GM21786 (cell line): ENCODE measurements around the gene TCEAL1.
"Not testable (repeated sequence)": the region's sequence is repeated elsewhere in the genome, so short reads cannot be mapped to it uniquely, and the experiment has no call there.

Source experiments
- ATAC-seq: cut with Tn5 transposase; IDR thresholded peaks from one replicate; pipeline ENCODE4 v1.9.1; 2021; ENCODE audit not compliant: unreplicated experiment

Gene TCEAL1, protein sequence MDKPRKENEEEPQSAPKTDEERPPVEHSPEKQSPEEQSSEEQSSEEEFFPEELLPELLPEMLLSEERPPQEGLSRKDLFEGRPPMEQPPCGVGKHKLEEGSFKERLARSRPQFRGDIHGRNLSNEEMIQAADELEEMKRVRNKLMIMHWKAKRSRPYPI

DNA sequence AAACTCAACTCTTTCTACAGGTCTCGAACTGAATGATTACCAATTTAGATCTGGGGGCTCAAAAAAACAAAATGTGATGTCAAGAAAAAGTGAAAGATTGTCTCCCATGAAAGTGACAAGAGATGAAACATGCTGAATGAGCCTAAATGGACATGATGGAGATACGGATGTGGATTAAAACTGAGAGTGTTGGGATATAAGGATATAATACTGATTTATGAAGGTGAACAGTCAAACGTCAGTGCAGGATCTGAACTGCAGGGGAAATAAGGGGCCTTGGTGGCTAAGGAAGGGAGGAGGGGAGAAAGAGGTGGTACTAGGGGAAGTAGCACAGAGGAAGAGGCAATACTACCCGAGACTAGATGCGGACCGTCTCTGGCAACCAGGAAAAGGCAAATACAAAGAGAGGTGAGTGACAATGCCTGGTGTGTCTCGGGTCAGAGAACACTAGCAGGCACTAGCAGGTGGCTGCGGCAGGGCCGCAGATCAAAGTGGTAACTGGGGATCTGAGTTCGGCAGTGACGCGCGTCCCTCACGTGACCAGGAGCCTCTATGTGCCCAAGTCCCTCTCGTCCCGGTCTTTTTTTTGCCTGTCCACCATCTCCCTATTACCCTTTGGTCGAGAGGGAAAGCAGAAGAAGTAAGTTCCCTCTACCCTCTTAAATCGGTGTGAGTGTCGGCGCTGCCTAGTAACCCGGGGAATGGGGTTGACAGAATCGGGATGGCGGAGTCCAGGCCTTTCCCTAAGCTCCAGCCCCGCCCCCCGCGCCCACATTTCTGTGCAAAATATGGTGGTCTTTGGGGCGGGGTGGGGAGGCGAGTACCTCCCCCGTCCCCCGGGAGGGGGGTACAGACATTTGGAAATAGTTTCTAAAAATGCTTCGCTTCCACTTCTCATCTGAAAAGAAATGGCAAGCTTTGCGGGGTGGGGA, at the start of gene TCEAL1:
TSS of gene TCEAL1 (plus strand) at position 590 of the 932 bp plus-strand sequence. CDS start 942 bp downstream, outside the sequence.
- ATAC-seq, result peak; percentile 70

DNA sequence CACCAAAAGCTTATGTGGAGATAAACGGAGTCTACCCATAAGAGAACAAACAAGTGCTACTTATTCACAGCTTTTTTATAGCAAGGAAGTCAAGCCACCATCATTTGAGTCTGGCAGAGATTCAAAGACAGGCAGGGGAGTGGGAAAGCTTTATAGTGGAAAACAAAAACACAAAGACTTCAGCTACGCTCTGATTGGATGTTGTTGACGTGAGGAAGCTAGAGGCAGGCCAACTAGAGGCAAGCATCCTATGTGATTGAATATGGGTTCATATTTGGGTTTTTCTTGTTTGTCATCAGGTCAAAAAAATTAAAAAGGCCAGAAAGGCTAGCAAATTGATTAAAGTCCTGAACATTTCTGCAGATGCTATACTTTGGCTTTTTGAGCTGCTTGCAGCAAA, 44.2 kb upstream of the TCEAL1 start:
- no peak for ATAC-seq

DNA sequence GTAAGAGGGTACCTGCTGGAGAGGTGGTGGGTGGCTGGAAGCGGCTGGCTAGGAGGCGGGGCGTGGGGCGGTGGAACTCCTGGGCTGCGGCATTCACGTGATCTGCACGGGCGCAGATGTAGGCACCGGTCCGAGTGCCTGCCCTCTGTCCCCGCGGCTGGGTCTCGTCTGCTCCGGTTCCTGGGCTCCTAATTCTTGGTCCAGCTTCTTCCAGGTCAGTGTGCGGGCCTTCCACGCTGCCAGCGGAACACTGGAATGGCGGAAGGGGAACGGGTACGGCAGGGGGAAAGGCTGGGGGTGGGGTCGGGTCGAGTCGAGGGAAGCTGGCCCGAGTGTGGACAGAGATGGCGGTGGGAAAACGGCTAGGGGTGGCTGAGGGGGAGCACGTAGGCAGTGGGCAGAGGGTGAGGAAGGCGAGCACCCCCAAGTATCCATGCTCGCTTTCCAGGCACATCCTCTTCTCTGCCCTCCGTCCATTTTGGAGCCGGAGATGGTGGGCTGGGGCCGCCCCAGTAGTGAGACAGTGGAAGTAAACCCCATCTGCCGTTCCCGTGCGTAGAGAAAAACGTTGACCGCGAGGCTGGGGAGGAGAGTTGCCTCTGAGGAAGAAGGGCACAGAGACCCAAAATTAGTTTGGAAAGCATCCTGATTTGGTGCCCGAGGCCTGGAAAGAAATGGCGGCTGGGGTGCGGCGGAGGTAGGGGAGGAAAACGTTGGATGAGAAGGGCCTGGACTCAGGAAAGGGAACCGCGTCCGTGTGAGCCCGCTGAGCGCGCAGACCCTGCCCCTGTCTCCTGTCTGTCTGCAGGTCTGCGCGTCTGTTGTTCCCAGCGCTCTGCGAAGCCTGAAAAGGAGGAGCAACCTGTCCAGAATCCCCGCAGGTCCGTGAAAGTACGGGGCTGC, 43.1 kb upstream of the TCEAL1 start, which contains the start of gene TCEAL4:
TSS of gene TCEAL4 (plus strand) at position 105 of the 903 bp plus-strand sequence. CDS start 1,161 bp downstream, outside the sequence.
- ATAC-seq, result peak; percentile 87

DNA sequence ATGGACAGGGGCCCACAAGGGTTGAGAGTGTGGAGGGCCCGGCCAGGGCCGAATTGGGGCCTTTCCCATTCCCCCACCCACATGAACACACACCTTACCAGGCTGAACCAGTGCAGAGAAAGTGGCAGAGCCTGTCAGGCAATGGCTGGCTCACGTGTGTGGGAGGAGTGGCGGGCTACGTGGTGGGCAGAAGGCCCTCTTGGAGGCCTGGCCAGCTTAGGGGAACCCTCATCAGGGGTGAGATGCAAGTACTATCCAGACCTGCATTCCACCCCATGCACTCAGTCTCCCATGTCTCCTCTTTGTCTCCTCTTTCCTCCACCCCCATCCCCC, 42.5 kb upstream of the TCEAL1 start:
- ATAC-seq, result peak; percentile 8

DNA sequence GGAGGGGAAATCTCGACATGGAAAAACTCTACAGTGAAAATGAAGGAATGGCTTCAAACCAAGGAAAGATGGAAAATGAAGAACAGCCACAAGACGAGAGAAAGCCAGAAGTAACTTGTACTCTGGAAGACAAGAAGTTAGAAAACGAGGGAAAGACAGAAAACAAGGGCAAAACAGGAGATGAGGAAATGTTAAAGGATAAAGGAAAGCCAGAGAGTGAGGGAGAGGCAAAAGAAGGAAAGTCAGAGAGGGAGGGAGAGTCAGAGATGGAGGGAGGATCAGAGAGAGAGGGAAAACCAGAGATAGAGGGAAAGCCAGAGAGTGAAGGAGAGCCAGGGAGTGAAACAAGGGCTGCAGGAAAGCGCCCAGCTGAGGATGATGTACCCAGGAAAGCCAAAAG, 42.1 kb upstream of the TCEAL1 start:
- no peak for ATAC-seq

DNA sequence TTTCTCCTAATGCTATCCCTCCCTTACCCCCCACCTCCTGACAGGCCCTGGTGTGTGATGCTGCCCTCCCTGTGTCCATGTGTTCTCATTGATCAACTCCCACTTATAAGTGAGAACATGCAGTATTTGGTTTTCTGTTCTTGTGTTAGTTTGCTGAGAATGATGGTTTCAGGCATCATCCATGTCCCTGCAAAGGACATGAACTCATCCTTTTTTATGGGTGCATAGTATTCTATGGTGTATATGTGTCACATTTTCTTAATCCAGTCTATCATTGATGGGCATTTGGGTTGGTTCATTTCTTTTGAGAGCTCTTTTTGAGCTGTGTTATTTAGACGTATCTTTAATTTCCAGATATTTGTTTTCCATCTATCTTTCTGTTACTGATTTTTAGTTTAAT, 36.5 kb upstream of the TCEAL1 start:
- not testable (repeated sequence) for ATAC-seq

DNA sequence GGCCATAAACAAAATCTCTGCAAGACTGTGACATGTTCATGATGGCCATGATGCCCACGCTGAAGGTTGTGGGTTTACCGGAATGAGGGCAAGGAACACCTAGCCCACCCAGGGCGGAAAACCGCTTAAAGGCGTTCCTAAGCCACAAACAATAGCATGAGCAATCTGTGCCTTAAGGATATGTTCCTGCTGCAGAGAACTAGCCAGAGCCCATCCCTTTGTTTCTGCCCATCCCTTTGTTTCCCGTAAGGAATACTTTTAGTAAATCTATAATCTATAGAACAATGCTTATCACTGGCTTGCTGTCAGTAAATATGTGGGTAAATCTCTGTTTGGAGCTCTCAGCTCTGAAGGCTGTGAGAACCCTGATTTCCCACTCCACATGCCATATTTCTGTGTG, 33.6 kb upstream of the TCEAL1 start:
- not testable (repeated sequence) for ATAC-seq

DNA sequence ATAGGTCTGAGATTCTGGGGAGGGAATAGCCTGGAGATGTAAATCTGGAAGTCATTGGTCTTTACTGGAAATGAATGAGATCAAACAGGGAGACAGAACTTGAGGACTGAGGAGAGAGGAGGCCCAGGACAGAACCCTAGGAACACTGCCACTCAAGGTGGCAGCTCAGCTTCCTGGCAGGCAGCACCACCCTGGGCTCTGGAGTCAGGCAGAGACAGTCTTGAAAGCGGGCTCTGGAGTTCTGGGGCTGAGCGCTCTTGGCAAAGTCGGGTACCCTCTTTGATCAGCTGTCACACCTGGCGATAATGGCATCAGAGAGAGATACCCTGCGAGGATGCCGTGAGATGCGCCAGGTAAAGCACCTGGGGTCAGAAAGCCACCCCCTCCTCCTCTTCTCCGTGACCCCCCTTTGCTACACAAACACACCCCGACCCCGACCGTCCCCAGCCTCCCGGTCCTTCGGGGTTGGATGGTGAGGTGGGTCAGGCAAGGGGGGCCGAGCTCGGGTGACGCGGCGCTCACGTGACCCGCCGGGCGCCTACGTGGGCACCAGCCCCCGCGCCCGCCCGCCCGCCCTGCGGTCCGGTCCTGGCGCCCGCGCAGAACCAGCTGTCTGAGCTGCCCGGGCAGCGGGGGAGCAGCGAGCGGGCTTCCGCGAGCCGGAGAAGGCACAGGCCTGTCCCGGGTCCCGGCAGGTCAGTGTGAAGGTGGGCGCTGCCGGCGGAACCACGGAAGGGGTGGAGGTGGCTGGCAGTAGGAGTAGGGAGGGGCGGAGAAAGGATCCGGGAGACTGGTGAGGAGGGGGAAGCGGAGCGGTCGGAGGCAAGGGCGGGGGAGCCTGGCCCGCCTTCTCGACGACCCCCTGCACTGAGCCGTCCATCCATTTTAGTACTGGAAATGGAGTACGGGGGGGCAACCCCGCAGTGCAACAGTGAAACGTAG, 21.1 kb upstream of the TCEAL1 start, which contains the start of gene TCEAL3:
TSS of gene TCEAL3 (plus strand) at position 600 of the 942 bp plus-strand sequence. CDS start 1,102 bp downstream, outside the sequence.
- ATAC-seq, result peak; percentile 69

DNA sequence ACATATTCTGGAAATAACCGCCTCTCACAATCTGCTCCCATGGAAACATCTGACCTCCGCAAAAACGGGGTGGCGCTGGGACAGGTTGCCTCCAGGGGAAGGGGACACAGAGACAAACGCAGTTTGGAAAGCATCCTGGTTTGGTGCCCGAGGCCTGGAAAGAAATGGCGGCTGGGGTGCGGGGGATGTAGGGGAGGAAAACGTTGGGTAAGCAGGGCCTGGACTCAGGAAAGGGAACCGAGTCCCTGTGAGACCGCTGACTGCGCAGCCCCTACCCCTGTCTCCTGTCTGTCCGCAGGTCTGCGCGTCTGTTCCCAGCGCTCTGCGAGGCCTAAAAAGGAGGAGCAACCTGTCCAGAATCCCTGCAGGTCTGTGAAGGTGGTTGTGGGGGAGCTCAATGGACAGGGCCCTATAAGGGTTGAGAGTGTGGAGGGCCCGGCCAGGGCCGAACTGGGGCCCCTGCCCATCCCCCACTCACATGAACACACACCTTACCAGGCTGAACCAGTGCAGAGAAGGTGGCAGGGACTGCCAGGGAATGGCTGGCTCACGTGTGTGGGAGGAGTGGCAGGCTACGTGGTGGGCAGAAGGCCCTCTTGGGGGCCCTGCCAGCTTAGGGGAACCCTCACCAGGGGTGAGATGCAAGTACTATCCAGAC, 20.3 kb upstream of the TCEAL1 start:
- ATAC-seq, result peak; percentile 11

DNA sequence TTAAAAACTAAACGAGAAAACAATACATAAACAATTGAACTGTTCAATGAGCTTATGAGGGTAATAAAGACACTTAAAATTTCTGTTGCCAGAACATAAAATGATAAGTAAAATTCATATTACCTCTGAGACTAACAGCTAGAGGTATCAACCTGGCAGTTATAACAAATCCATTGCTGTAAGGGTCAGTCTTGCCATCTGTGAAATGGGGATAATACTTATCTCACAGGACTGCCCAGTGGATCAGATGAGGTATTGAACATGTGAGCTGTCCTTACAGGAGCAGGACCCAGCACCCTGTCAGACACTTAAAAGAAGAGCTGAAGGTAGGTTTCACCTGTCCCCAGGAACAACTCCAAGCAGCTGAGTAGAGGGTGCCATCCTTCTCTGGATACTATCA, 18.5 kb upstream of the TCEAL1 start:
- no peak for ATAC-seq

DNA sequence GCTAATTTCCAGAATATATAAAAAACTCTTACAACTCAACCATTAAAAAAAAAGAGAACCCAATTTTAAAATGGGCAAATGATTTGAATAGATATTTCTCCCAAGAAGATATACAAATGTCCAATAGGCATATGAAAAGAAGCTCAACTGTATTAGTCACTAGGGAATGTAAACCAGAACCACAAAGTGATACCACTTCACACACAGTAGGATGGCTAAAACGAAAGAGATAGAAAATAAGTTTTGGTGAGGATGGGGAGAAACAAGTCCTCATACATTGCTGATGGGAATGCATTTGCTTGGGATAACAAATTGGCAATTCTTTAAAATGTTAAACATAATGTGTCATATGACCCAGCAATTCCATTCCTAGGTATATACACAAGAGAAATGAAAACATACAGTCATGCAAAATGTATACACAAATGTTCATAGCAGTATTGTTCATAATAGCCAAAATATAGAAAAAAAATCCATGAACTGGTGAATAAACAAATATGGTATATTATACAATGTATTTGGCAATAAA, 15.3 kb upstream of the TCEAL1 start:
- no peak for ATAC-seq

DNA sequence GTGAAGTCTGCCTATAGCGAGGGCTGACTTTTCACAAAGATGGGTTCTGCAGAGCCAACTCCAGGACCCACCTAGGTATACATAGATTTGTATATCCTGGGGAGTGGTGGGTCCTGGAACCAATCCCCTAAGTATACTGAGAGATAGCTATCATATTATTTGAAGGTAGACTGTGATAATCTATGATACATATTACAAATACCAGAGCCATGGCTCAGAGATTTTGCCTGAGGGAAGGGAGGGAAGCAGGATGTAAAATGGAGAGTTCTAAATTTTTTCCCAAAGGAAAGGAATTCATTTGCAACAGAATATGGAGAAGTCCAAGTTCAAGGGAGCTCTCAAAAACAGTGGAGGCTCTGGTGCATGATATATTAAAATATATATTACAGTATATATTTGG, 13.8 kb upstream of the TCEAL1 start:
- ATAC-seq, result no peak

DNA sequence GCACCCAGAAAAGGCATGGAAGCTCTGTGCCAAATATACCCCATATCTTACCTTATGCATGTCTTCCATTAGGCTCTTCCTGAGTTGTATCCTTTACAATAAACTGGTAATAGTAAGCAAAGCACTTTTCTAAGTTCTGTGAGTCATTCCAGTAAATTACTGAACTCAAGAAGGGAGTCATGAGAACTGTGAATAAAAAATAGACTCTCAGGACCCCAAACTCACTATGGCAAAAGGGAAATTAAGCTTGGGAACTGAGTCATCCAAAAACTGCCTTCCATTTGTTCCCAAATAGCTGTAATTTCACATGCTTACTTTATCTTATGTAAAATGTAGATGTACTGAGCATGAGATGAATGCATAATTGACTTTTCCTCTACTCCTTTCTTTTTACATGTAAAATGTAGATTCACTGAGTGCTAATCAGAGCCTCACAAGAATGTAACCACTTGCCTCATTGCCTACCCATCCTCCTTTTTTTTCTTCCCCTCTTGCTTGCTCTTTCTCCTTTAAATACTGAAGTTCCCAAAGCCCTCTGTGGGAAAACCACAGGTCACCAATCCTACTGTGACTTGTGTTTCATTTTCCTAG, 12.9 kb upstream of the TCEAL1 start:
- ATAC-seq, result no peak

DNA sequence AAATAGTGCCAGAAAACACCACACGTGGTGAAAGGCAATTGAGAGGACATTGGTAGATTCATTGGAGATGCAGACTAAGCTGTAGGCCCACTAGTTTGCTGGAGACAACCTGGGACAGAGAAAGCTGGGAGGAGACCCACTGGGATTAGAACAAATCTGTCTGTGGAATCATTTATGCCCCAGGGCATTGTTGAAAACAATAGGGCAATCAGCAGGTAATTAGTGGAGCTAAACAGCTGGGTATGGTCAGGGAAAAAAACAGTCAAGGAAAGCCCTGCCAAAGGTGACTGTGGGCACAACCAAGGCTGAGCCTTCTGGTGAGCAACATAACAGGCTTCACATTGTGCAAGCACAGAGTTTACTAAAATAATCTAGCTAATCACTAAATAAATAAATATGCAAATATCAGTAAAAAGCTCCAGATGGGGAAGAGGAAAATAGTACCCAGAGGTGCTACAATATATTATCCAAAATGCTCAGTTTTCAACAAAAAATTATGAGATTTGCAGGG, 12.0 kb upstream of the TCEAL1 start:
- ATAC-seq, result no peak

DNA sequence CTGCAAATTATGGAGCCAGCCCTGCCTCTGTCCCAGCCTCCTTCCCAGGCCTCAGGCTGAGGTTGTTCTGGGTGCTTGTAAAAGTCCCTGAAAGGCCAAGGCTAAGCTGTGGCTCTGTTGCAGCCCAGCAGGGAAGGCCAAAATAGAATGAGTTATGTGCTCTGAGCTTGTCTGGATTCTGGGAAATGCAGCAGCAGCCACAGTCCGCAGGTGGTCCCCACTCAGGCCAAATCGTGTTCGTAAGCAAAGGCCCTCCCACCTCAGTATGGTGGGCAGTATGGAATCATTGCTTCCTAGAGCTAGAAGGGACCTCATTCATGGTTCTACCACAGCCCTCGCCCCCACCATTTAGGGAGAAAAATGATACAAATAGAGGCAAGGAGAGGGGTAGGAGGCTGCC, 4.7 kb upstream of the TCEAL1 start:
- no peak for ATAC-seq

DNA sequence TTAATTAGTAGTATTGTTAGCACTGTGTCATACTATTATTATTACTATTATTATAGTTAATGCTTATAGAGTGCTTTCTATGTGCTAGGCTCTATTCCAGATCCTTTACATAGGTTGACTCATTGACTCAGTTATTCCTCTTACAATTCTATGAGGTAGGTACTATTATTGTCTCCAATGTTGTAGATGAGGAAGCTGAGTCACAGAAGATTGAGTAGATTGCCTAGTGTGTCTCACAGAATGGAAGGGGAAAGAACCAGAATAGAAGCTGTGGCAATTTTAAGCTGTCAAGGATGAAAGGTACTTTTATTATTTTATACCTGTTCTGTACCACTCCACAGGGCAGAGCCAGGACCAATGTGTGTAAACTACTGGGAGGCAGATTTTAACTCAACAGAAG, 1.9 kb upstream of the TCEAL1 start:
- no peak for ATAC-seq

DNA sequence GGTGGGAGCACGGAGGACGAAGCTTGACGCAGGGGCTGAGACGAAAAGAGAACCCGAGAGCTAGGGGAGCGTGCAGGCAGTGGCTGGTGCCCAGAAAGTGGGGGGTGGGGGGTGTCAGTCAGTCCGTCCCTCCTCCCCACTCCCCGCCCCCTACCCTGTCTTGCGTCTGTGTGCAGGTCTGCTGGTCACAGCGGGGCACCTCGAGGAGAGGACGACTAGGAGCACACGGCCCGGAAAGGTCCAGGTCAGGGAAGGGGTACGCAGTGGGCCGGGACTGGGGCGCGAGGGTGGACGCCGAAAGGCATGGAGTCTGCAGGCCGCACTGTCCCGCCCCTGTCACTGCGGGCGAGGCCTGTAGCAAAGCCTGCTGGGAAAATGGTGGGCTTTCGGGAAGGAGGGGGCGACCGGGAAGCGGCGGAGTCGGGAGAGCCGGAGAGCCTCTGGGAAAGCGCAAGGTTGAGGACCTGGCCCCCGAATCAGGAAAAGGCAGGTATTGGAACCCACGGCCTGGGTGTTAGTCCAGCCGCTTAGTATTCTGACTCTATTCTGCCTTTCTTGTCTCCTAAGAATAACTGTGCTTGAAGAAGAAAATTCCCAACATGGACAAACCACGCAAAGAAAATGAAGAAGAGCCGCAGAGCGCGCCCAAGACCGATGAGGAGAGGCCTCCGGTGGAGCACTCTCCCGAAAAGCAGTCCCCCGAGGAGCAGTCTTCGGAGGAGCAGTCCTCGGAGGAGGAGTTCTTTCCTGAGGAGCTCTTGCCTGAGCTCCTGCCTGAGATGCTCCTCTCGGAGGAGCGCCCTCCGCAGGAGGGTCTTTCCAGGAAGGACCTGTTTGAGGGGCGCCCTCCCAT, 769 bp downstream of the TCEAL1 start:
- no peak for ATAC-seq

DNA sequence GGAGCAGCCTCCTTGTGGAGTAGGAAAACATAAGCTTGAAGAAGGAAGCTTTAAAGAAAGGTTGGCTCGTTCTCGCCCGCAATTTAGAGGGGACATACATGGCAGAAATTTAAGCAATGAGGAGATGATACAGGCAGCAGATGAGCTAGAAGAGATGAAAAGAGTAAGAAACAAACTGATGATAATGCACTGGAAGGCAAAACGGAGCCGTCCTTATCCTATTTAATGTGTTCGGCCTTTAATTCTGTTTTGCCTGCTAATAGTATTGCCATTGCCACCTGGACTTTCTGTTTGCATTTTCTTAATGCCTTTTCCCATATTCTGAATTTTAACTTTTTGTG, 1.4 kb downstream of the TCEAL1 start:
- no peak for ATAC-seq
